Heart right ventricle (tissue), 16 donors: ENCODE data around the gene TPSB2. TPM values are rescaled to one million over a fixed set of nuclear protein-coding genes. Genes with fewer than 3 reads are reported as not detected.
A peak's percentile ranks its signal among the peaks of the same experiment; 100 is the strongest.
"Not testable (repeated sequence)": the region's sequence is repeated elsewhere in the genome, so short reads cannot be mapped to it uniquely, and the experiment has no call there.

Experiments
- ATAC-seq, 8 donors: fragments of 200-7000 bp; cut with Tn5 transposase; one replicate each; pipeline ENCODE4 v1.9.1; 2020; ENCODE audit warnings: mild to moderate bottlenecking in 8 of 8, moderate library complexity in 8 of 8, moderate number of reproducible peaks in 1 of 8
- DNase-seq, 2 donors: peaks; one replicate each; pipeline ENCODE4 v3.0.0-alpha.2; 2020
- H3K27ac ChIP-seq, 10 donors: fragments of 200-600 bp; sonication (generic) in 2 of 10; one replicate each; pipeline versions ENCODE4 v1.5.0 to v1.8.0; 2020 to 2022; ENCODE audit warnings: mild to moderate bottlenecking in 3 of 10
- H3K27me3 ChIP-seq, 7 donors: fragments of 200-600 bp; one replicate each; pipeline ENCODE4 v1.8.0; 2021 to 2022; ENCODE audit warnings: mild to moderate bottlenecking in 2 of 7
- H3K36me3 ChIP-seq, 9 donors: fragments of 200-600 bp; sonication (generic) in 1 of 9; one replicate each; pipeline versions ENCODE4 v1.5.0 to v1.8.0; 2020 to 2022; ENCODE audit warnings: mild to moderate bottlenecking in 2 of 9
- H3K4me1 ChIP-seq, 9 donors: fragments of 200-600 bp; sonication (generic) in 1 of 9; one replicate each; pipeline versions ENCODE4 v1.5.0 to v1.8.0; 2020 to 2022; ENCODE audit warnings: mild to moderate bottlenecking in 4 of 9
- H3K4me3 ChIP-seq, 10 donors: fragments of 200-600 bp; sonication (generic) in 2 of 10; one replicate each; pipeline versions ENCODE4 v1.5.0 to v1.8.0; 2020 to 2022; ENCODE audit warnings: mild to moderate bottlenecking in 7 of 10, moderate library complexity in 2 of 10
- H3K9me3 ChIP-seq, 11 donors: fragments of 200-600 bp in 10 of 11; sonication (generic) in 2 of 11; one replicate each; pipeline versions ENCODE4 v1.5.0 to v1.8.0; 2013 to 2022; ENCODE audit warnings: mild to moderate bottlenecking in 2 of 11, control low read depth in 1 of 11, moderate library complexity in 1 of 11
- CTCF ChIP-seq, 9 donors: fragments of 200-600 bp; sonication (generic) in 2 of 9; IDR thresholded peaks; one replicate each; pipeline versions ENCODE4 v1.5.0 to v1.8.0; 2021 to 2022; ENCODE audit warnings: antibody characterized with exemption in 9 of 9, mild to moderate bottlenecking in 5 of 9, moderate library complexity in 1 of 9
- WGBS, 2 donors: extraction: QIAGEN DNeasy Blood & Tissue Kit; methylation state at CpG; one replicate each; pipeline ENCODE4 v1.1.7; 2013; ENCODE audit warnings: inconsistent platforms in 1 of 2; 5-methylcytosine and 5-hydroxymethylcytosine counted together
- intact Hi-C, 10 donors: fragments of 100-400 bp; cut with DNase I; formaldehyde crosslinking; loops; one replicate each; pipeline versions ENCODE4 v1.11.1 to v1.14.2; 2022
- polyA plus RNA-seq, 2 donors: library from polyadenylated mRNA; stranded (reverse); fragments of 200-250 nt; gene quantifications; one replicate each; pipeline ENCODE4 v1.2.3, GENCODE V29; 2013
- total RNA-seq, 10 donors: library from RNA; stranded (reverse); fragmentation: NEBNext Ultra II Directional in 3 of 10; extraction: Animal tissue kit (Norgen Biotek cat#: 25700) in 3 of 10; gene quantifications; one replicate each; pipeline versions ENCODE4 v1.2.1 to v1.2.4, GENCODE V29; 2021 to 2023
- donor health status: Arrhythmogenic right ventricular cardiomyopathy.
- donor health status: ischemic (EF 13 %, LVEDD 7.1; RV severe dilation, severe dysfunction).
- donor health status: healthy with polysubstance abuse.
- donor health status: DM: no; HTN: yes; CAD: no.
- donor health status: DM: no; HTN: no; CAD: no.
- donor health status: ischemic (EF 25% LVEDD 6.9; RV normal size, moderate dysfunction).
- donor health status: ischemic (EF 25% LVEDD 5.7; RV mildly dilated, moderate dysfunction).
- donor health status: healthy.
- donor health status: DM: yes; HTN: yes; CAD: no.
- donor health status: Ischemic cardiomyopathy.
- donor health status: ischemic (EF 35%, LVEDD 5.7; RV mildly dilated, moderate dysfunction).
- donor health status: nonischemic (EF 11% LVEDD 7.7; RV severe dilation, severe dysfunction).
- donor health status: DM: yes; HTN: yes; CAD: no.
- donor health status: PGD.
- donor health status: ischemic (EF 29% LVEDD 5.4; RV normal size, mild dysfunction).
- donor health status: nonischemic (EF 23%, LVEDD 6.1; RV moderate dilation, normal function).

The TPSB2 gene
- total and polyA plus RNA-seq, 12 donors: 0.33 to 6.4 (median 1.9) TPM

DNA sequence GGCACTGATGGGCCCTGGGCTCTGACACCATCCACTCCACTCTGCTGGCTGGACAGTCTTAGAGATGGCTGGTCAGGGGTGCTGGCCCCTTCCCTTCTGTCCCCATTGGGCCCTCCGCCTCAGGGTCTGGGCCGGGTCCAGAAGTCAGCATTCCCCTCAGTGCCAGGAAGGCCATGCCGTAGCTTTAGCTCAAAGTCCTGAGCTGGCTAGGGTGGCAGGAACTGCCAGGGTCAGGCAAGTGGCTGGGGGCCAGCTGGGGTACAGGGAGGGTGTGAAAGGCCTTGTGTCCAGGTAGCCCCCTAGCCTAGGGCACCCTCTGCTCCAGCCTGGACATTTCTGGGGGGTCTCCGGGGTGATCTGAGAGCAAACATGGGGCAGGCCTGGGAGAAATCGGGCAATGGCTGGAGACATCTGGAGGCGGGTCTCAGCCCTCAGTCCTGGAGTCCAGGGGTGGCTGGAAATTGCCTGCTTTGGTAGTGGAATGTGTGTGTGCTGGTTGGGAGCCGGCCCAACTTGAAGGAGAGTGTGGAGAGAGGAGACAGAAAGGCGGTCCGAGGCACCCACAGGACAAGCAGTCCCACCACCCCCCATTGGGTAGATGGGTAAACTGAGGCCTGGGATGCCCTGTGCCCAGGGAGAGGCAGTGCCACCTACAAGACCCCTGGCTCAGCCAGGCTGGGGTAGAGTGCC lies 37.5 kb downstream of the TPSB2 start:
- H3K4me3 ChIP-seq: no peak overlapping the region
- peaks cover 0 to 32% (median 8%) of the 10 kb centered on the region in 7 donors for H3K27me3 ChIP-seq
- H3K27ac ChIP-seq: no peak overlapping the region
- no peak for DNase-seq
- no peak for ATAC-seq
- peaks cover 0 to 4% (median 0%) of the 10 kb centered on the region in 9 donors for H3K4me1 ChIP-seq
- 78 to 79% methylated on average over 9 of the region's 9 CpGs for WGBS, 2 donors
- H3K9me3 ChIP-seq: no peaks in the 10 kb centered on the region
- TF ChIP-seq CTCF (IDR thresholded peaks at IDR 0.05): no peak
- intact Hi-C loops: loop anchor here in 2 of 10 donors (5.0 to 10.0 kb wide), 2 partner anchors 135 to 378 kb away; no protein-coding TSS in a partner anchor
- no peaks in the 10 kb centered on the region for H3K36me3 ChIP-seq

- peaks cover 0 to 25% (median 8%) of the 10 kb centered on the region in 7 donors for H3K27me3 ChIP-seq
- not testable (repeated sequence) for H3K9me3 ChIP-seq, H3K4me3 ChIP-seq, H3K4me1 ChIP-seq, H3K27ac ChIP-seq, ATAC-seq, DNase-seq, H3K36me3 ChIP-seq
- intact Hi-C loops: loop anchor here in 2 of 10 donors (5.0 to 10.0 kb wide), 2 partner anchors 133 to 376 kb away; no protein-coding TSS in a partner anchor
- WGBS, 2 donors: 86 to 88% methylated on average over 11 of the region's 11 CpGs
These were observed 39.2 kb downstream of the TPSB2 start for GRCh38 chr16:1190789-1191188.

DNA sequence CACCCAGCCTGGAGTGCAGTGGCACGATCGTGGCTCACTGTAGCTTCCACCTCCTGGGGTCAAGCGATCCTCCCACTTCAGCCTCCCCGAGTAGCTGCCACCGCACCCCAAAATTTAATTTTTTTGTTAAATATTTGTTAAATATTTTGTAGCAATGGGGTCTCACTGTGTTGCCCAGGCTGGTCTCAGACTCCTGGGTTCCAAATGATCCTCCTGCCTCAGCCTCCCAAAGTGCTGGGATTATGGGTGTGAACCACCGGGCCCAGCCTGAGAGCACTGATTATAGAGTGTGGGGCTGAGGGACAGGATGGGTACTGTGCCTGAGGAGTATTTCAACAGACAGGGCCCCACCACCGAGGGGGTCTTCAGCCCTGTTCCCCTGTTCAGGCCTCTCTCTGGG lies 40.5 kb downstream of the TPSB2 start:
- ATAC-seq (no peak), DNase-seq (no peak)
- no peak for TF ChIP-seq CTCF (IDR thresholded peaks at IDR 0.05)
- H3K9me3 ChIP-seq: no peaks in the 10 kb centered on the region
- no peak overlapping the region for H3K4me3 ChIP-seq
- H3K27me3 ChIP-seq: peaks cover 0 to 15% (median 5%) of the 10 kb centered on the region in 7 donors
- H3K4me1 ChIP-seq: peaks cover 0 to under 1% (median 0%) of the 10 kb centered on the region in 9 donors
- no peaks in the 10 kb centered on the region for H3K36me3 ChIP-seq
- WGBS, 2 donors: 71 to 75% methylated on average over 7 of the region's 7 CpGs
- intact Hi-C loops: no loop called here
- no peak overlapping the region for H3K27ac ChIP-seq

DNA sequence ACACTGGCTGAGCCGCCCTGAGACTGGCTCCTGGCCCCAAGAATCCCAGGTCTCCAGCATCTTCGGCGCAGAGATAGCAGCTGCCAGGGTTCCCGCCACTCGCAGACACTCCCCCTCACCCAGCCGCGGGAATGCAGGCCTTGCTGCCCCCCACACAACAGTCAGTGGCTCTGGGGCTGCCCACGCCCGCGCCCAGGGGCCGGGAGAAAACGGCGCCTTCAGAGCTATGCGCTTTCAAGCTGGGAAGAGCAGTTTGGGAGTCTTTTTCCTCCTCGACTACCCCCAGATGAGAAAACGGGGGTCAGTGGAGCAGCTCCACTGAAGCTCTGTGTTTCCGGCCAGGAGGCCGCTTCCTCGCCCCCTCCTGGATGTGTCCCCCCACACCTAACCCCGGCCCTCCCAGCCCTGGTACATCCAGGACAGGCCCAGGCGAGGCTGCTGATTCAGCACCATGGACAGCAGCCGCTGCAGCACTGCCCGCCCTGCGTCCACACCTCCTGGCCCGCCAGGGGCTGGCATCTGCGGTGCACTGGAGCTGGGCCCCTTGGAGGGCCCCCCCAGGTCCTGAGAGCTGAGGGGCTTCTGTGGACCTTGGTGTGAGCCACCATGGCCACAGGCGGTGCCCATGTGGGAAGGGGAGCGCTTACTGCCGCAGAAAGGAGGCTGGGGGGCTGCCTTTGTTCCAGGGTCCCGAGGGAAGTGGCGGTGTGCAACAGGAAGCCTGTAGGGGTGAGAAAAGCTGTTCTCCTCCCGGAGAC lies 41.4 kb downstream of the TPSB2 start:
- whole genome bisulfite sequencing, 2 donors: 43% methylated on average over 32 of the region's 32 CpGs
- H3K4me1 ChIP-seq: peaks cover 0 to 3% (median 0%) of the 10 kb centered on the region in 9 donors
- ATAC-seq: peak; percentile 58 to 76 (median 66)
- H3K9me3 ChIP-seq: no peaks in the 10 kb centered on the region
- intact Hi-C loops: no loop called here
- peaks cover 0 to 12% (median under 1%) of the 10 kb centered on the region in 7 donors for H3K27me3 ChIP-seq
- no peak overlapping the region for H3K4me3 ChIP-seq
- peak; percentile 45 to 56 for DNase-seq
- no peak overlapping the region for H3K27ac ChIP-seq
- H3K36me3 ChIP-seq: no peaks in the 10 kb centered on the region
- no peak for TF ChIP-seq CTCF (IDR thresholded peaks at IDR 0.05)

GRCh38 chr16:1185460-1186207 lies 44.4 kb downstream of the TPSB2 start:
- H3K4me3 ChIP-seq, DNase-seq, H3K9me3 ChIP-seq, intact Hi-C loops, H3K36me3 ChIP-seq, H3K27ac ChIP-seq, ATAC-seq: not testable (repeated sequence)
- WGBS, 2 donors: 87 to 91% methylated on average over 41 to 86 of the region's 86 CpGs
- Histone ChIP-seq H3K27me3 (peaks cover 0 to 31% (median 16%) of the 10 kb centered on the region in 7 donors), H3K4me1 (peaks cover 3 to 32% (median 12%) of the 10 kb centered on the region in 9 donors)
